OCI-LY3 (cell line): ENCODE measurements around the gene GRK1.

Source experiments
- EZH2phosphoT487 ChIP-seq: fragments of 200-600 bp; shearing (Covaris generic); IDR thresholded peaks from 2 replicates; pipeline ENCODE4 v1.6.1; 2018; ENCODE audit warnings: antibody characterized with exemption, mixed run types, low read depth
- TF ChIP-seq, protein P1 (sequence below): fragments of 200-600, 300-600 bp; sonication (generic); IDR thresholded peaks from 2 replicates; pipeline ENCODE4 v1.5.1; 2014; ENCODE audit warnings: antibody characterized with exemption, low read length, low read depth

DNA sequence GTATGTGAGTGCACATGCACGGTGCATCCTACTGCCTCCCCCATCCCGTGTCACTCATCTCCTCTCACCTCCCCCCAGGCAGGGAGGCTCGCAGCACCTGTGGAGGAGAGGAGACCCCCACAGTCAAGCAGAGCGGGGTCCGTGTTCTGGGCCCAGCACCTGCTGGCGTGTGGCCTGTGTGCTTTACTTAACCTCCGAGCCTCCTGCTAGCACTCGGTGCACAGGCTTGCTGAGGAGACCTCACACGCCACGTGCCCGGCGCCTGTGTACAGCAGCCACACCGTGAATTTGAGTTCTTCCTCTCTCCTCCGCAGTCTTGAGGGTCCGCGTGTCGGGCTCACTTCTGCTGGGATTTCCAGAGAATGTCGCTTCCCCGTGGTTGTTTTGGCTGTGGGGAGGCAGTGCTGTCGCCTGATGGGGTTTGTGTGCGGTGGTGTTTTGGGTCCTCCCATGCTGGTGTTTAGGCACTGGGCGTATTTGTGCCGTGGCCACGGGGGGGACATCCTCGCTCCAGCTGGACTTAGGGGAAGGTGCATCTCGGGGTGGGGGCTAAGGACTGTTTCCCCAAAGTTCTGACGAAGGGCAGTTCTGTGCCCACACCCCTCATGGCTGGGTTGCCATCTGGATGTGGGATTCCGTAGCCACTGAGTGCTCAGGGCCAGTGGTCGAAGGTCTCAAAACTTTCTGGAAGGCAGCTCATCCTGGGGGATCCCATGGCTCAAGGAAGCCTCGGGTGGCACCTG, 57.2 kb downstream of the GRK1 start:
- TF ChIP-seq EZH2phosphoT487 = no peak
- TF ChIP-seq, protein P1, sequence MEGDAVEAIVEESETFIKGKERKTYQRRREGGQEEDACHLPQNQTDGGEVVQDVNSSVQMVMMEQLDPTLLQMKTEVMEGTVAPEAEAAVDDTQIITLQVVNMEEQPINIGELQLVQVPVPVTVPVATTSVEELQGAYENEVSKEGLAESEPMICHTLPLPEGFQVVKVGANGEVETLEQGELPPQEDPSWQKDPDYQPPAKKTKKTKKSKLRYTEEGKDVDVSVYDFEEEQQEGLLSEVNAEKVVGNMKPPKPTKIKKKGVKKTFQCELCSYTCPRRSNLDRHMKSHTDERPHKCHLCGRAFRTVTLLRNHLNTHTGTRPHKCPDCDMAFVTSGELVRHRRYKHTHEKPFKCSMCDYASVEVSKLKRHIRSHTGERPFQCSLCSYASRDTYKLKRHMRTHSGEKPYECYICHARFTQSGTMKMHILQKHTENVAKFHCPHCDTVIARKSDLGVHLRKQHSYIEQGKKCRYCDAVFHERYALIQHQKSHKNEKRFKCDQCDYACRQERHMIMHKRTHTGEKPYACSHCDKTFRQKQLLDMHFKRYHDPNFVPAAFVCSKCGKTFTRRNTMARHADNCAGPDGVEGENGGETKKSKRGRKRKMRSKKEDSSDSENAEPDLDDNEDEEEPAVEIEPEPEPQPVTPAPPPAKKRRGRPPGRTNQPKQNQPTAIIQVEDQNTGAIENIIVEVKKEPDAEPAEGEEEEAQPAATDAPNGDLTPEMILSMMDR = no peak
